GM19324 (cell line): Measurements from ENCODE around the gene SLC5A10.

ENCODE experiments used
- ATAC-seq: cut with Tn5 transposase; IDR thresholded peaks from one replicate; pipeline ENCODE4 v1.9.1; 2021; ENCODE audit warnings: mild to moderate bottlenecking, moderate library complexity; ENCODE audit not compliant: unreplicated experiment, low FRiP score

Gene SLC5A10

GRCh38 chr17:19000531-19001325, 48.8 kb downstream of the SLC5A10 start:
- ATAC-seq = no peak

GRCh38 chr17:19001907-19002590, 50.1 kb downstream of the SLC5A10 start:
- ATAC-seq = no peak

- ATAC-seq = no peak
Observed at GRCh38 chr17:19002805-19003542, 51.0 kb downstream of the SLC5A10 start.

GRCh38 chr17:19003543-19004420, 51.8 kb downstream of the SLC5A10 start:
- no peak for ATAC-seq

- peak; percentile 58 for ATAC-seq
Observed at GRCh38 chr17:19004421-19005136, 52.6 kb downstream of the SLC5A10 start, which contains the start of gene FAM83G. Gene FAM83G (minus strand): TSS chr17:19004764. CDS start chr17:19004041, 723 bp downstream.

GRCh38 chr17:19005137-19005773, 53.3 kb downstream of the SLC5A10 start:
- ATAC-seq = no peak

GRCh38 chr17:19005789-19006430, 53.9 kb downstream of the SLC5A10 start:
- no peak for ATAC-seq

- no peak for ATAC-seq
Observed at GRCh38 chr17:19006698-19007097, 54.7 kb downstream of the SLC5A10 start.

- no peak for ATAC-seq
Observed at GRCh38 chr17:19009970-19010369, 58.0 kb downstream of the SLC5A10 start.

GRCh38 chr17:19010729-19011505, 59.0 kb downstream of the SLC5A10 start:
- no peak for ATAC-seq

- no peak for ATAC-seq
Observed at GRCh38 chr17:19011581-19011980, 59.6 kb downstream of the SLC5A10 start.

GRCh38 chr17:19012171-19013080, 60.5 kb downstream of the SLC5A10 start:
- ATAC-seq = no peak

- ATAC-seq = no peak
Observed at GRCh38 chr17:19013226-19013625, 61.3 kb downstream of the SLC5A10 start.

- no peak for ATAC-seq
Observed at GRCh38 chr17:19013806-19014627, 62.1 kb downstream of the SLC5A10 start.

- no peak for ATAC-seq
Observed at GRCh38 chr17:19014628-19015215, 62.8 kb downstream of the SLC5A10 start.

- ATAC-seq = no peak
Observed at GRCh38 chr17:19015428-19015827, 63.5 kb downstream of the SLC5A10 start.
